CD1c-positive myeloid dendritic cell (primary cell): ENCODE measurements around the gene VPS51.
A peak's percentile ranks its signal among the peaks of the same experiment; 100 is the strongest.

ENCODE experiments used
- DNase-seq: peaks from one replicate; pipeline ENCODE4 v3.0.0-alpha.2; 2016; ENCODE audit errors: extremely low spot score

Gene VPS51

DNA sequence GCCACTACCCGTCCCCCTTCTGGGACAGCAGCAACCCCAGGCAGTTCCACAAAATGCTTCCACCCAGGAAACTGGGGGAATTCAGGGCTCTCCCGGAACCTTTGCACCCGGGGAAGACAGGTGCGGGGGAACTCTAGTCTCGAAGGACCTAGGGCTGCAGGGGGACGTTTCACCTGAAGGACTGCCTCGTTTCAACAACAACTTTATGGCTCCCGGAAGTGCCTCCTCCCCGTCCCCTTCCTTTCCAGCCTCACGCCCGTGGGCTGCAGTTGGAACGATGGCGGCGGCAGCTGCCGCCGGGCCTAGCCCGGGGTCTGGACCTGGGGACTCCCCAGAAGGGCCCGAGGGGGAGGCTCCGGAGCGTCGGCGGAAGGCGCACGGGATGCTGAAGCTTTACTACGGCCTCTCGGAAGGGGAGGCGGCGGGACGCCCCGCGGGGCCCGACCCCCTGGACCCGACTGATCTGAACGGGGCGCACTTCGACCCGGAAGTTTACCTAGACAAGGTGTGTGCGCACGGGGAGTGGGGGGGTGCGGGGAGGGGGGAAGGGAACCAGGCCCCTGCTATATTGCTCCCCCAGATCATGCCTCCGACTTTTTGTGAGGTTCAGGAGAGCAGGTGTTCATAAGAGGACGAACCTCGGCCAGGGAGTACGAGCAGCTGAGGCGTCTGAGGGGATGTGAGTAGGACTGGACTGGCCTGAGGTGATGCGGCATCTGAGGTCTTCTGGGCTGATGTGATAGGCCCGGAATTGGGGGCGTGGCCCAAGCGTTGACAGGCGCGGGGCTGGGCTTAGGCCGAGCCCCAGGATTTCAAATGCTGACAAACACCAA, at the start of gene VPS51:
Gene VPS51, plus strand, starts transcription at position 241 of the 833 bp plus-strand sequence. Its CDS starts 37 bp downstream, at position 278.
- peak; percentile 92 for DNase-seq

- DNase-seq, result peak; percentile 13
These were observed 48.2 kb upstream of the VPS51 start for GRCh38 chr11:65047581-65048422.

- DNase-seq, result no peak
These were observed 44.6 kb upstream of the VPS51 start for GRCh38 chr11:65051398-65051858.

- DNase-seq, result peak; percentile 20
These were observed 42.0 kb upstream of the VPS51 start for GRCh38 chr11:65053827-65054508.

- DNase-seq, result no peak
These were observed 40.5 kb upstream of the VPS51 start for GRCh38 chr11:65055538-65055937.

- no peak for DNase-seq
These were observed 39.0 kb upstream of the VPS51 start for GRCh38 chr11:65056999-65057398.

DNA sequence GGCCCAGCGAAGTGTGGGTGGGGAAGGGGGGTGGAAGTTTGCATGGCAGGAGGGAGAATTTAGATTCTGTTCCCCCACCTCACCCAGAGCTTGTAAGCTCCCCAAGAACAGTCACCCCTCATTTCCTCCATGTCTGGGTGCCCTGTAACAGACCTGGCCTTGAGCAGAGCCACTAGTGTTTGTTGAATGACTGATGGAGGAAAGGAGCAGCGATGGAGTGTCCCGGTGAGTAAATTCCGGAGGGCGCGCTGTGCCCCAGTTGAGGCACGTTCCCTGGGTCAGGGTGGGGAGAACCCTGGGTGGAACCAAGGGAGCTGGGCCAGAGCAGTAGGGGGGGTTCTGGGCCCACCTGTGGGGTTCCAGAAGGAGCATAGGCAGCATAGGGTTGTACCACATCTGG, 38.5 kb upstream of the VPS51 start:
- DNase-seq, result no peak

DNA sequence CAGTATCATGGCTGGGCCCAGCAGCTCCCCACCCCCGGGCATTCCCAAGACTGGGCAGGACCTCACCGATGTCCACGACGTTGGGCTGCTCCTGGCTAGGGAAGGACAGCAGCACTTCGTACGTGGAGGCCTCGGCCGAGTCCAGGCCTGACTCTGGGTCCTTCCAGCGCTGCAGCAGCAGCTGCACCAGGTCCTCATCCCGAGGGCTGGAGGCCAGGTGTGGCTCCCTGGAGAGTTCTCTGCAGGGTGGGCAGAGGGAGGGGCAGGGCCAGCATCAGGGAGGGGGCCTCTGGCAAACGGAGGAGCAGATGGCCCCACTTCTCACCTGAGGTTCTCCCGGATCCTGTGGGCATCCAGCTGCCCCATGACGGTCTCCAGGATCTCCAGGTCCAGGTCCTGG, 38.0 kb upstream of the VPS51 start:
- DNase-seq, result no peak

- no peak for DNase-seq
These were observed 37.5 kb upstream of the VPS51 start, which contains the start of gene NAALADL1 for GRCh38 chr11:65058419-65059054. TSS of gene NAALADL1 (minus strand) at chr11:65058553. CDS start at chr11:65058521, 32 bp downstream.

GRCh38 chr11:65059523-65059922, 36.5 kb upstream of the VPS51 start:
- DNase-seq, result no peak

DNA sequence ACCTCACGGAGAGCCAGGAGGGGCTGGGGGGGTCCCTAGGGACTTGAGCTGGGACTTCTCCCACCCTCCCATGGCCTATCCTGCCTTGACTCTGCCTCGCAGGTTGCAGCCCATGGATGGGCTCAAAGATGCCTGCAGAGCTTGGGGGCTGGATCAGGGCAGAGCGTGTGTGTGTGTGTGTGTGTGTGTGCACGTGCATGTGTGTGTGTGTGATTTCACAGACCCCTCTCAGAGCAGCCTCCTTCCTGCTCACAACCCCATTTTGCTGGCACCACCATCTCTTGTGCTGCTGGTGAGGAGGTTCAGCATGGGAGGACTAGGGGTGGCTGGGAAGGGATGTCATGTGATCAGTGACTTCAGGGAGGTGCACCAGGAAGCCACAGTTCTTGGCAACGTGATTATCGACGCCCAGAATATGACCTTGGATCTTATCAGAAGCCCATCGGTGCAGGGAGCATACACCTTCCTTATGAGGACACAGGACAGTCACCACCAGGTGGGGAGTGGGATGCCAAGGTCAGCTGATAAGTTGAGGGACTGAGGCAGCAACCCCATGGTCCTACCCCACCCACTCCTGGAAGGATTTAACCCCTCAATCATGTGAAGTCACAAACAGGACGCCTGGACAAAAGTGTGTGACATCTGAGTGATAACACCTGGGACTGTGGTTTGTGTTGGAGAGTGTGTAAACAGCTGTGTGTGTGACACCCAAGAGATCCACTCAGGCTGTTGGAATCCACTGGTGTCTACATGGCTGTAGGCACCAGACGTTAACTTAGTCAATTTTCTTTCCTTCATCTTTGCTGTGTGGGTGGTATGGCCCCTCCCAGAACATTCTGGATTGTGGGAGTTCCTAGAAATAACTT, 35.8 kb upstream of the VPS51 start:
- DNase-seq, result no peak

- no peak for DNase-seq
These were observed 35.1 kb upstream of the VPS51 start for GRCh38 chr11:65060913-65061408.

DNA sequence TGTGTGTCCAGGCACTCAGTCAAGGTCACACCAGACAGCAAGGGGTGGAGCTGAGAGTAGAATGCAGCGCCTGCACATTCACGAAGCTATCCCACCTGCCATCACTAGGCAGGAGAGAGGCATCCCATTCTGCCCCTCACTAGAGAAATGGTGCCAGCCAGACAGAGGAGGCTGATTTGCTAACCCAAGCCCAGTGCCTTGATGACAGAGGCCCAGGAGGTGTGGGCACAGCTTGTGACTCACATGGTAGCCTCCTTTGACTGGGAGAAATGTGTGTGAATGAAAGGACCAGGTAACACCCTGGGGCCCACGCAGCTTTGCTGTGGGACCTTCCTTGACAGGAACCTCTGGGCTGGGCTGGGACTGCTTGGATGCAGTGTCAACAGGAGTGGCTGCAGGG, 32.5 kb upstream of the VPS51 start:
- DNase-seq, result no peak

- DNase-seq, result no peak
These were observed 31.2 kb upstream of the VPS51 start for GRCh38 chr11:65064847-65065240.

GRCh38 chr11:65065851-65066250, 30.2 kb upstream of the VPS51 start:
- no peak for DNase-seq

- DNase-seq, result no peak
These were observed 29.7 kb upstream of the VPS51 start for GRCh38 chr11:65066315-65066714.

- no peak for DNase-seq
These were observed 29.2 kb upstream of the VPS51 start for GRCh38 chr11:65066805-65067291.

- DNase-seq, result no peak
These were observed 28.6 kb upstream of the VPS51 start for GRCh38 chr11:65067446-65067845.

DNA sequence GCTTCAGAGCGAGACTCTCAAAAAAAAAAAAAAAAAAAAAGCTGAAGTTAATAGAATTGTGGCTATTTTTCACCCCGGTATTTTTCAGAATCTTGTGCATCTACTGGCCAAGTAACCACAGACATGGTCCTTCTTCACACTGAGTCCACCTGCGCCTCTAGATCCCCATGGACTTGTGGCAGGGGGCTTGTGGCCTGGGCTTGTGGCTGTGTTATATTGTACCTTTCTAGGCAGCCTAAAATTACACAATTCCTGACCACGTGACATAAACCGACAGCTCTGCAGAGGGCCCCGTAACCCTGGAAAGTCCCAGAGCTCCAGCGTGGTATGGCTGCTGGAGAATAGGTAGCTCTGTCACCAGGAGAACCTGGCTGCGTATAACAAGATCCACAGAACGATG, 26.8 kb upstream of the VPS51 start:
- DNase-seq, result peak; percentile 31
